Body of pancreas (tissue), 4 donors: ENCODE measurements around the gene CEP19.

Source experiments
- POLR2A ChIP-seq, 3 donors: fragments of 450-650 bp; IDR thresholded peaks; one replicate each; pipeline ENCODE4 v1.6.1; 2016; ENCODE audit warnings: antibody characterized with exemption in 3 of 3, mild to moderate bottlenecking in 2 of 3
- TF ChIP-seq, protein P1 (sequence below), 7 experiments: fragments of 450-650 bp in 4 of 7; fragments of 200-600 bp in 3 of 7; sonication (generic) in 3 of 7; IDR thresholded peaks; one replicate each; pipeline ENCODE4 v1.5.1; 2016 to 2019; ENCODE audit warnings: antibody characterized with exemption in 7 of 7

DNA sequence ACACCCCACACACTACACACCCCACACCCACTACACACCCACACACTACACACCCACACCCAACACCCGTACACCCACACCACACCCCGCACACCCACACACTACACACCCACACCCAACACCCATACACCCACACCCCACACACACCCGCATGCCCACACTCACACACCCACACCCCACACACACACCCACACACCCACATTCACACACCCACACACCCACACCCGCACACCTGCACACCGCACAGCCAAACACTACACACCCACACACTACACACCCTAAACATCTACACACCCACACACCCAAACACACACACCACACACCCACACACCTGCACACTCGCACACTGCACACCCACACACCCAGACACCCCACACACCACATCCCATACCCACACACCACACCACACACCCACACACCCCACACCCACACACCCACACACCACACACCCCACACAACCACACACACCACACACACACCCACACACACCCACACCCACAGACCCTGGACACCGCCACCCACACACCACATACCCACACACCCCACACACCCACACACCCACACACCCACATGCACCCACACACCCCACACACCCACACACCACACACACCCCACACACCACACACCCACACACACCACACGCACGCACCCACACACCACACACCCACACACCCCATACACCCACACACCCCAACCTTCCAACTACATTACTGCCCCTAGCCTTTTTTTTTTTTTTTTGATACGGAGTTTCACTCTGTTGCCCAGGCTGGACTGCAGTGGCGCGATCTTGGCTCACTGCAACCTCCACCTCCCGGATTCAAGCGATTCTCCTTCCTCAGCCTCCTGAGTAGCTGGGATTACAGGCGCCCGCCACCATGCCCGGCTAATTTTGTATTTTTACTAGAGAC lies 16.9 kb downstream of the CEP19 start:
- TF ChIP-seq, protein P1, sequence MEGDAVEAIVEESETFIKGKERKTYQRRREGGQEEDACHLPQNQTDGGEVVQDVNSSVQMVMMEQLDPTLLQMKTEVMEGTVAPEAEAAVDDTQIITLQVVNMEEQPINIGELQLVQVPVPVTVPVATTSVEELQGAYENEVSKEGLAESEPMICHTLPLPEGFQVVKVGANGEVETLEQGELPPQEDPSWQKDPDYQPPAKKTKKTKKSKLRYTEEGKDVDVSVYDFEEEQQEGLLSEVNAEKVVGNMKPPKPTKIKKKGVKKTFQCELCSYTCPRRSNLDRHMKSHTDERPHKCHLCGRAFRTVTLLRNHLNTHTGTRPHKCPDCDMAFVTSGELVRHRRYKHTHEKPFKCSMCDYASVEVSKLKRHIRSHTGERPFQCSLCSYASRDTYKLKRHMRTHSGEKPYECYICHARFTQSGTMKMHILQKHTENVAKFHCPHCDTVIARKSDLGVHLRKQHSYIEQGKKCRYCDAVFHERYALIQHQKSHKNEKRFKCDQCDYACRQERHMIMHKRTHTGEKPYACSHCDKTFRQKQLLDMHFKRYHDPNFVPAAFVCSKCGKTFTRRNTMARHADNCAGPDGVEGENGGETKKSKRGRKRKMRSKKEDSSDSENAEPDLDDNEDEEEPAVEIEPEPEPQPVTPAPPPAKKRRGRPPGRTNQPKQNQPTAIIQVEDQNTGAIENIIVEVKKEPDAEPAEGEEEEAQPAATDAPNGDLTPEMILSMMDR (IDR thresholded peaks at IDR 0.05) = no peak
- TF ChIP-seq POLR2A (IDR thresholded peaks at IDR 0.05) = no peak
